HepG2 (cell line): ENCODE data around the gene SCAANT1. TPM values are rescaled to one million over a fixed set of nuclear protein-coding genes. Genes with fewer than 3 reads are reported as not detected.

ENCODE experiments used
- ATF2 ChIP-seq: sonication (generic); formaldehyde crosslinking; IDR thresholded peaks from 2 replicates; pipeline ENCODE4 v1.4.0; 2020; ENCODE audit warnings: missing genetic modification reagents
- CREB3 ChIP-seq: sonication (generic); formaldehyde crosslinking; IDR thresholded peaks from 2 replicates; pipeline ENCODE4 v1.5.0; 2020; ENCODE audit warnings: missing genetic modification reagents
- GPBP1L1 ChIP-seq: sonication (generic); formaldehyde crosslinking; IDR thresholded peaks from 2 replicates; pipeline ENCODE4 v1.5.0; 2020; ENCODE audit warnings: mild to moderate bottlenecking, missing genetic modification reagents
- KLF15 ChIP-seq: sonication (generic); formaldehyde crosslinking; IDR thresholded peaks from 2 replicates; pipeline ENCODE4 v1.8.1; 2023; ENCODE audit warnings: borderline replicate concordance, mild to moderate bottlenecking, inconsistent platforms, missing genetic modification reagents, mixed read lengths
- NCOA2 ChIP-seq: sonication (generic); formaldehyde crosslinking; IDR thresholded peaks from 2 replicates; pipeline ENCODE4 v1.8.0; 2022; ENCODE audit warnings: inconsistent platforms
- NR2F2 ChIP-seq: IDR thresholded peaks from 2 replicates; pipeline ENCODE4 v1.6.1; 2012; ENCODE audit warnings: low read depth, inconsistent platforms, borderline replicate concordance
- RBM39 ChIP-seq: fragments of 200-400 bp; formaldehyde crosslinking; IDR thresholded peaks from one replicate; pipeline ENCODE4 v1.6.1; 2018; ENCODE audit warnings: antibody characterized with exemption, mild to moderate bottlenecking, low read depth, low read length; ENCODE audit not compliant: poor library complexity, severe bottlenecking
- SAFB2 ChIP-seq: sonication (generic); formaldehyde crosslinking; IDR thresholded peaks from 2 replicates; pipeline ENCODE4 v1.5.1; 2020; ENCODE audit warnings: missing genetic modification reagents, low read depth, mild to moderate bottlenecking, borderline replicate concordance
- TARDBP ChIP-seq: sonication (generic); formaldehyde crosslinking; IDR thresholded peaks from 2 replicates; pipeline ENCODE4 v1.8.0; 2022; ENCODE audit warnings: mild to moderate bottlenecking, missing genetic modification reagents
- TFDP2 ChIP-seq: sonication (generic); formaldehyde crosslinking; IDR thresholded peaks from 2 replicates; pipeline ENCODE4 v1.4.0; 2020; ENCODE audit warnings: missing genetic modification reagents
- ZBTB2 ChIP-seq: sonication (generic); formaldehyde crosslinking; IDR thresholded peaks from 2 replicates; pipeline ENCODE4 v1.8.0; 2022; ENCODE audit warnings: low read depth, missing genetic modification reagents
- ZFY ChIP-seq: sonication (generic); formaldehyde crosslinking; IDR thresholded peaks from 2 replicates; pipeline ENCODE4 v1.4.0; 2020; ENCODE audit warnings: missing genetic modification reagents
- ZHX1 ChIP-seq: sonication (generic); formaldehyde crosslinking; IDR thresholded peaks from 2 replicates; pipeline ENCODE4 v1.8.1; 2022; ENCODE audit warnings: low read depth, mild to moderate bottlenecking, missing genetic modification reagents
- ZMYM2 ChIP-seq: sonication (generic); formaldehyde crosslinking; IDR thresholded peaks from 2 replicates; pipeline ENCODE4 v1.8.0; 2022; ENCODE audit warnings: mild to moderate bottlenecking, missing genetic modification reagents
- ZNF30 ChIP-seq: sonication (generic); formaldehyde crosslinking; IDR thresholded peaks from 2 replicates; pipeline ENCODE4 v1.5.0; 2020; ENCODE audit warnings: mild to moderate bottlenecking, missing genetic modification reagents
- ZNF563 ChIP-seq: sonication (generic); formaldehyde crosslinking; IDR thresholded peaks from 2 replicates; pipeline ENCODE4 v1.8.0; 2022; ENCODE audit warnings: mild to moderate bottlenecking, moderate library complexity, missing genetic modification reagents
- ZNF790 ChIP-seq: sonication (generic); formaldehyde crosslinking; IDR thresholded peaks from 2 replicates; pipeline ENCODE4 v1.8.0; 2022; ENCODE audit warnings: missing genetic modification reagents, mild to moderate bottlenecking, borderline replicate concordance
- polyA plus RNA-seq, 8 experiments: library from polyadenylated mRNA; depleted of rRNA in 3 of 8; stranded (reverse) in 7 of 8; unstranded in 1 of 8; fragments of >200 nt; fragmentation: Illumina TruSeq in 4 of 8; extraction: Trizol in 4 of 8; gene quantifications; 2 replicates each; pipeline versions ENCODE4 v1.2.1 to v1.2.3, GENCODE V29; 2011 to 2016; ENCODE audit warnings: low read depth in 4 of 8, missing spikeins in 1 of 8, mixed read lengths in 1 of 8; ENCODE audit not compliant: insufficient read depth in 1 of 8
- total RNA-seq, 5 experiments: library from RNA; depleted of rRNA; stranded (reverse); fragments of >200 nt; fragmentation: Illumina TruSeq; extraction: Trizol; gene quantifications; 2 replicates each; pipeline ENCODE4 v1.2.3, GENCODE V29; 2016; ENCODE audit warnings: low read depth in 1 of 5

Gene SCAANT1
- total and polyA plus RNA-seq, 2 of the 13 experiments (the other 11 are each of a cell fraction or from before 2014, with no cell fraction given): not detected

- 0 out of 2 replicates have a peak, but pooled peaks have one; percentile 10 for TF ChIP-seq NCOA2 (CRISPR knock-in tag)
- TF ChIP-seq ZBTB2 (CRISPR knock-in tag): peak; percentile 87; the same call in 1 of the 2 replicates
- TF ChIP-seq CREB3: no peak
- no peak for TF ChIP-seq ZMYM2 (CRISPR knock-in tag)
- no peak for TF ChIP-seq NR2F2
- no peak for TF ChIP-seq ZNF790 (CRISPR knock-in tag)
- peak; percentile 56; the same call in 1 of the 2 replicates for TF ChIP-seq ZNF563
- peak; percentile 86; the same call in 1 of the 2 replicates for TF ChIP-seq SAFB2 (CRISPR knock-in tag)
- TF ChIP-seq KLF15 (CRISPR knock-in tag): no peak
- TF ChIP-seq TFDP2 (CRISPR knock-in tag): peak; percentile 61; the same call in 1 of the 2 replicates
- TF ChIP-seq ZHX1 (CRISPR knock-in tag): peak; percentile 77
- peak; percentile 79 for TF ChIP-seq RBM39
- TF ChIP-seq ZFY (CRISPR knock-in tag): peak; percentile 87
- TF ChIP-seq GPBP1L1 (CRISPR knock-in tag): no peak
- TF ChIP-seq TARDBP: no peak
- no peak; the same call in 1 of the 2 replicates for TF ChIP-seq ATF2 (CRISPR knock-in tag)
- TF ChIP-seq ZNF30 (CRISPR knock-in tag): no peak
Observed at GRCh38 chr3:63911873-63912767, at the start of gene SCAANT1 (continued).
